IMR-90 (cell line): ENCODE data around the gene KIR3DL1.
"Not testable (repeated sequence)": the region's sequence is repeated elsewhere in the genome, so short reads cannot be mapped to it uniquely, and the experiment has no call there.

Experiments used
- RCOR1 ChIP-seq: IDR thresholded peaks from 2 replicates; pipeline ENCODE4 v1.6.1; 2012; ENCODE audit warnings: mild to moderate bottlenecking, low read length, improper control_type of control experiment; ENCODE audit not compliant: insufficient replicate concordance
- RFX5 ChIP-seq: IDR thresholded peaks from 2 replicates; pipeline ENCODE4 v1.8.0; 2012; ENCODE audit warnings: low read depth, mild to moderate bottlenecking, low read length, moderate library complexity
- TF ChIP-seq, protein P1 (sequence below): conservative IDR thresholded peaks from 2 replicates; pipeline ENCODE4 v1.5.1; 2012; ENCODE audit warnings: mild to moderate bottlenecking, low read depth, low read length, improper control_type of control experiment

DNA sequence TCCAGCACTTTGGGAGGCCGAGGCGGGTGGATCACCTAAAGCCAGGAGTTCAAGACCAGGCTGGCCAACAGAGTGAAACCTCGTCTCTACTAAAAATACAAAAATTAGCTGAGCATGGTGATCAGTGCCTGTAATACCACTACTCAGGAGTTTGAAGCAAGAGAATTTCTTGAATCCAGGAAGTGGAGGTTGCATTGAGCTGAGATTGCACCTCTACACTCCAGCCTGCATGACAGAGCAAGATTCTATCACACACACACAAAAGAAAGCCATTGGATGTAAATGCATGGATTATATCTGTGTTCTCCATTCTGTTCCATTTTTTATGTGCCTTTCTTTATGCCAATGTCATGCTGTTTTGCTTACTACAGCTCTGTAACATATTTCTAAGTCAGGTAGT is 42.2 kb downstream of the KIR3DL1 start:
- not testable (repeated sequence) for TF ChIP-seq RFX5, RCOR1
- TF ChIP-seq, protein P1, sequence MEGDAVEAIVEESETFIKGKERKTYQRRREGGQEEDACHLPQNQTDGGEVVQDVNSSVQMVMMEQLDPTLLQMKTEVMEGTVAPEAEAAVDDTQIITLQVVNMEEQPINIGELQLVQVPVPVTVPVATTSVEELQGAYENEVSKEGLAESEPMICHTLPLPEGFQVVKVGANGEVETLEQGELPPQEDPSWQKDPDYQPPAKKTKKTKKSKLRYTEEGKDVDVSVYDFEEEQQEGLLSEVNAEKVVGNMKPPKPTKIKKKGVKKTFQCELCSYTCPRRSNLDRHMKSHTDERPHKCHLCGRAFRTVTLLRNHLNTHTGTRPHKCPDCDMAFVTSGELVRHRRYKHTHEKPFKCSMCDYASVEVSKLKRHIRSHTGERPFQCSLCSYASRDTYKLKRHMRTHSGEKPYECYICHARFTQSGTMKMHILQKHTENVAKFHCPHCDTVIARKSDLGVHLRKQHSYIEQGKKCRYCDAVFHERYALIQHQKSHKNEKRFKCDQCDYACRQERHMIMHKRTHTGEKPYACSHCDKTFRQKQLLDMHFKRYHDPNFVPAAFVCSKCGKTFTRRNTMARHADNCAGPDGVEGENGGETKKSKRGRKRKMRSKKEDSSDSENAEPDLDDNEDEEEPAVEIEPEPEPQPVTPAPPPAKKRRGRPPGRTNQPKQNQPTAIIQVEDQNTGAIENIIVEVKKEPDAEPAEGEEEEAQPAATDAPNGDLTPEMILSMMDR: not testable (repeated sequence)
